GM18517 (cell line): ENCODE measurements around the gene ABHD17C.
A peak's percentile ranks its signal among the peaks of the same experiment; 100 is the strongest.
"Not testable (repeated sequence)": the region's sequence is repeated elsewhere in the genome, so short reads cannot be mapped to it uniquely, and the experiment has no call there.

Source experiments
- ATAC-seq: cut with Tn5 transposase; IDR thresholded peaks from one replicate; pipeline ENCODE4 v1.9.1; 2021; ENCODE audit warnings: mild to moderate bottlenecking, moderate library complexity; ENCODE audit not compliant: unreplicated experiment

The ABHD17C gene

DNA sequence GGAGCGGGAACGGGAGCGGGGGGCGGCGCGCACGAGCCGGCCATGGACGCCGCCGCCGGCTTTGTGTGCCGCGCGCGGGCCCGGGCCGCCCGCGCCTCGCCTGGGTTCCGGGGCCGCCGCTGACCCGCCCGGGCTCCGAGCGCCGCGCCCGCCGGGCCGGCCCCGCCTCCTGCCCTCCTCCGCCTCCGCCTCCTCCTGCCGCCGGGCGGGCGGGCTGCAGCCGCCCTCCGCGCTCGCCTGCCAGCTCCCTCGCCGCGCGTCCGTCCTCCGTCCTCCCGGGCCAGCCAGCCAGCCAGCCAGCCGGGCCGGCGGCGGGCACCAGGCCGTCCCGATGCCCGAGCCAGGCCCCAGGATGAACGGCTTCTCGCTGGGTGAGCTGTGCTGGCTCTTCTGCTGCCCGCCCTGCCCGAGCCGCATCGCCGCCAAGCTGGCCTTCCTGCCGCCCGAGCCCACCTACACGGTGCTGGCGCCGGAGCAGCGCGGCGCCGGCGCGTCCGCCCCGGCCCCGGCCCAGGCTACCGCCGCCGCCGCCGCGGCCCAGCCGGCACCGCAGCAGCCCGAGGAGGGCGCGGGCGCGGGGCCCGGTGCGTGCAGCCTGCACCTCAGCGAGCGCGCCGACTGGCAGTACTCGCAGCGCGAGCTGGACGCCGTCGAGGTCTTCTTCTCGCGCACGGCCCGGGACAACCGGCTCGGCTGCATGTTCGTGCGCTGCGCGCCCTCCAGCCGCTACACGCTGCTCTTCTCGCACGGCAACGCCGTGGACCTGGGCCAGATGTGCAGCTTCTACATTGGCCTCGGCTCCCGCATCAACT is at the start of gene ABHD17C:
Gene ABHD17C (plus strand): TSS at position 212 of the 812 bp plus-strand sequence. CDS start 120 bp downstream, at position 332.
- peak; percentile 56 for ATAC-seq

- ATAC-seq: no peak
Measured at GRCh38 chr15:80645494-80646065, 49.5 kb upstream of the ABHD17C start.

DNA sequence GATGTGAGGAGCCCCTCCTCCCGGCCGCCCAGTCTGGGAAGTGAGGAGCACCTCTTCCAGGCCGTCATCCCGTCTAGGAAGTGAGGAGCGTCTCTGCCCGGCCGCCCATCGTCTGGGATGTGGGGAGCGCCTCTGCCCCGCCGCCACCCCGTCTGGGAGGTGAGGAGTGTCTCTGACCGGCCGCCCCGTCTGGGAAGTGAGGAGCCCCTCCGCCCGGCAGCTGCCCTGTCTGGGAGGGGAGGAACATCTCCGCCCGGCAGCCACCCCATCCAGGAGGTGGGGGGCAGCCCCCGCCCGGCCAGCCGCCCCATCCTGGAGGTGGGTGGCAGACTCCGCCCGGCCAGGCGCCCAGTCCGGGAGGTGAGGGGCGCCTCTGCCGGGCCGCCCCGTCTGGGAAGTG is 47.7 kb upstream of the ABHD17C start:
- not testable (repeated sequence) for ATAC-seq

DNA sequence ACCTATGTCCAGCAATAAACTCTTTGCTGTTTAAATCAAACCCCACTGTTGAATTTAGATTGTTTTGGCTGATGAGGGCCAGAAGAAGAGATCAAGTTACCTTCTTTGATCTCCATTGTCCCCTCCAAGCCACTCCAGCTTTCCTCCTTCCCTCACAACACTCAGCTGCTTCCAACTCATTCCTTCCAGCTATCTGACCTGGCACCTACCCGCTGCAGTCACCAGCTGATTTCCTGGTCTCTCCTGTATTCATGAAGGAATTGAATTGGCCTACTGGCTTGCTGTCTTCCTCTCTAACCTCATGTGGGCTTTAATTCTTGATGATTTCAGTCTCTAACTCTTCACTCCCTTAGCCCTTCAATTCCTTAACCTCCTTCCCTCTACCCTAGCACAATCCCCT is 40.8 kb upstream of the ABHD17C start:
- ATAC-seq: no peak

DNA sequence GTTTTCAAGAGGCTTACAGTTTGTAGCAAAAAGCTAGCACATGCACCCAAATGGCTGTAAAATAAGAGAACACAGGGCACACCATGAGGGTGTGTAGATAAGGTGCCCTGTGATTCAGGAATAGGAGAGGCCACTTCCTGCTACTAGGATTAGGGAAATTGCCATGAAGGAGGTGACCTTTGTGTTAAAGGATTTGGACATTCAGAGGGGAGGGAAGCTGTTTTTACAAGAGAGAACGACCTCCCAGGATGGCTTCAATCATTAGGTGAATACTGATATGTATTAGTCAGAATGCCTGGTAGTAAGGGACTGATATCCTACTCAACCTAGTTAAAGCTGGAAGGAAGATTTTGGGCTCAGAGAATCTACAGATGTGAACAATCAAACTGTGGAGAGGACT is 35.7 kb upstream of the ABHD17C start:
- no peak for ATAC-seq

GRCh38 chr15:80660119-80660518 is 35.0 kb upstream of the ABHD17C start:
- no peak for ATAC-seq

- no peak for ATAC-seq
Measured at GRCh38 chr15:80662129-80662528, 33.0 kb upstream of the ABHD17C start.

DNA sequence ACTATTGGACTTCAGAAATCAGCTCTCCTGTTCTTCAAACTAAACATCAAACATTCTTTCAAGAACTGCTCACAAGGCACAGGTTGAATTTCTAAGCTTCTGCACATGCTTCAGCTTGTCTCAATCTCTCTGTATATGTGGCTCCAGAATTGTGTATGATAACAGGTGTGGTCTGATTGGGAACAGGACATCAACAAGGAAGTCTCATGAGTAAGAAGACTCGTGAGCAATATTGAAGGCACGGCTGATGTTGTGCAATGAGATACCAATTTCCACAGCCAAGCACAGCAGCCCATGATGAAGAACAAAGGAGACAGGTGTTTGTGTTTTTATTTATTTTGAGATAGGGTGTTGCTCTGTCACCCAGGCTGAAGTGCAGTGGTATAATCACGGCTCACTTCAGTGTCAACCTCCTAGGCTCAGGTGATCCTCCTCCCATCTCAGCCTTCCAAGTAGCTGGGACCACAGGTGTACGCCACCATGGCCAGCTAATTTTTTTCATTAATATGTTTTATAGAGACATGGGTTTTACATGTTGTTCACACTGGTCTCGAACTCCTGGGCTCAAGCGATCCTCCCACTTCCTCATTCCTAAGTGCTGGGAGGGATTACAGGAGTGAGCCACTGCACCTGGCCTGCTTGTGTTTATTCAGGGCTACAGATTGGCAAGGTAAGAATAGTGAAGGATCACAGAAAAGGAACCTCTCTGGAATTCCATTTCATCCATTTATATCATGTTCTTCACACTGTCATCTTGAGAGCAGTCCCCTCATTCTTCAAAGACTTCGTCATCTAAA is 32.2 kb upstream of the ABHD17C start:
- no peak for ATAC-seq

- ATAC-seq: no peak
Measured at GRCh38 chr15:80665151-80665550, 30.0 kb upstream of the ABHD17C start.

DNA sequence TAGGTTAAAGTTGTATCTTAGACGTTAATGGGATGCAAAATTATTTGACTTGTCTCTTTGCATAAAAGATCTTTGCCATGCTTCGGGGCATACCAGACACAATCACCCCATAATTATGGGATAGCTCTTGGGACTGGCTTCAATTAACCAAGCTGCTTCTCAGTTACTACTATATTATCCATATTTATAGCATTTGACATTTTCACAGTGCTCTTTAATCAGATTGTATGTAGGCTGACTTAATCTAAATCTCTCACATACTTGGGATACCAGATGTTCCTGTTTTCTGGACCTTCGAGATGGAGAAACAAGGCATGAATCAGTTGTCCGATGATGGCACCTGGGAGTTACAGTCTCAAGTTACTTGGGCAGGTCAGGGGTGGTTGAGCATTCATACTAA is 27.2 kb upstream of the ABHD17C start:
- no peak for ATAC-seq

DNA sequence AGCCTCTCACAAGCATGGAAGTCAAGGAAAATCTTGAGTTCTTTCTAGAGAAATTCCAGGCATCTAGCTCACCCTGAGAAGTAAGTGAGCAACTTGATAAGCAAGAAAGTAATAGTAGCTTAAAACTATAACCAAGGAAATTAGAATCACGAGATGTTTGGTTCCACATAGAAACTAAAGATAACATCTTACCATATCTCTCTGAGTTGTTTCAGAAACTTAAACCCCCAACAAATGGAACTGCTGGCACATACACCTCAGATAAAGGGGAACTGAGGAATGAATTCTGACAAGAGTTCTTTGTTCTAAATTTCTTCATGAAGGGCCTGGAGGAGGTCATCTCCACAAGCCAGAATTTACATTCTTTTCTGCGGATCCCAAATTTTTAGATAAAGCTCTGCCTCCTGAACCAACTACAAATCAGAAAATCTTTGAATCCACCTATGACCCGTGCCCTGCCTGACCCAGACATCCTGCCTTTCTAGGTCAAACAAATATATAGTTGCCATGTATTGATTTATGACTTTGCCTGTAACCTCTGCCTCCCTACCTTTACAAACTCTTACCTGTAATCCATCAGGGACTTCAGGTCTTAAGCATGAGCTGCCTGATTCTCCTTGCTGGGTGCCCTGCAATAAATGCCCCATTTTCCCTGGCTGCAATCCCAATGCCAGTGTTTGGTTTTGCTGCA is 26.4 kb upstream of the ABHD17C start:
- no peak for ATAC-seq

GRCh38 chr15:80669663-80670273 is 25.3 kb upstream of the ABHD17C start:
- ATAC-seq: no peak

- no peak for ATAC-seq
Measured at GRCh38 chr15:80673561-80674244, 21.4 kb upstream of the ABHD17C start.

DNA sequence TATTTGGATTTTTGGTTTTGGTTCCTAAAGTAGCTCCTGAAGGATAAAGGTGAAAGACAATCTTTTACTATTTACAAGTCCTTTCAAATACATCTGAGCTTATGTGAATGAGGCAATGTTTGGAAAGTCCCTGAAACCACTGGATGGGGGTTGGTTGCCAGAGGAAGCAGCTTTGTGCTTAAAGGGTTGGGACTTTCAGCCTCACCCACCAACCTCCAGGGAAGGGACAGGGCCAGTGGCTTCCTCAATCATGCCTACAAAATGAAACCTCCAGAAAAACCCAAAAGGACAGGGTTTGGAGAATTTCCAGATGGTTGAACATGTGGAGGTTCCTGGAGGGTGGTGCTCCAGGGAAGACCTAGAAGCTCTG is 20.9 kb upstream of the ABHD17C start:
- ATAC-seq: no peak

DNA sequence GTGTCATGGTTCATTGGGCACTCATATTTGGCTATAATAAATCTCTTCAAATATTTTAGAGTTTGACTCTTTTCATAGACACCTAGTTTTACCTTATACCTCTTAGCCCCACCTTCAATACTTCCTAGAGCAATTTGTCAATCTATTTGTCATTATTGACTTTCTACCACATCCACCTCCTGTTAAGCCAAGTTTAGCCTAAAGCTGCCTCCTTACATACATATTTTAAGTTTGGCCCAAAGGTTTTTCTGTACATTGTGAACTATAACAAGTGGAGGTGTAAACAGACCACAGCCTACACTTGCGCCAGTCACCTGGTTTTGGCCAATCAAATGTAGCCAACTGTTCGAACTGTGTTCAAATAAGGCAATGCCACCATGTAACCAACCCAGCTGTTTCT is 18.1 kb upstream of the ABHD17C start:
- no peak for ATAC-seq

DNA sequence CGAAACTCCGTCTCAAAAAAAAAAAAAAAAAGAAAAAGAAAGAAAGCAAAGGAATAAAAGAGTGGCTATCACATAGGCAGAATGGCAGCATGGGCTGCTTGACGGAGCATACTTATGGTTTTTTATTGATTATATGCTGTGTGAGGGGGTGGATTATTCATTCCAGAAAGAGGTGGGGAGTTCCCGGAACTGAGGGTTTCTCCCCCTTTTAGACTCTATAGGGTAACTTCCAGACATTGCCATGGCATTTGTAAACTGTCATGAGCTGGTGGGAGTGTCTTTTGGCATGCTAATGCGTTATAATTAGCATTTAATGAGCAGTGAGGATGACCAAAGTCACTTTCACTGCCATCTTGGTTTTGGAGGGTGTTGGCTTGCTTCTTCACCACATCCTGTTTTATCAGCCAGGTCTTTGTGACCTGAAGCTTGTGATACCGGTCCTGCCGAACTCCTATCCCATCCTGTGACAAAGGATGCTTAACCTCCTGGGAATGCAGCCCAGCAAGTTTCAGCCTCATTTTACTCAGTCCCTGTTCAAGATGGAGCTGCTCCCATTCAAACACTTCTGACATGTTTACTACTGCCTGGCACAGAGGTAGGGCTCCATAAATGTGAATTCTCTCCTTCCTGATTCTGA is 15.8 kb upstream of the ABHD17C start:
- no peak for ATAC-seq

- no peak for ATAC-seq
Measured at GRCh38 chr15:80679804-80680175, 15.3 kb upstream of the ABHD17C start.

DNA sequence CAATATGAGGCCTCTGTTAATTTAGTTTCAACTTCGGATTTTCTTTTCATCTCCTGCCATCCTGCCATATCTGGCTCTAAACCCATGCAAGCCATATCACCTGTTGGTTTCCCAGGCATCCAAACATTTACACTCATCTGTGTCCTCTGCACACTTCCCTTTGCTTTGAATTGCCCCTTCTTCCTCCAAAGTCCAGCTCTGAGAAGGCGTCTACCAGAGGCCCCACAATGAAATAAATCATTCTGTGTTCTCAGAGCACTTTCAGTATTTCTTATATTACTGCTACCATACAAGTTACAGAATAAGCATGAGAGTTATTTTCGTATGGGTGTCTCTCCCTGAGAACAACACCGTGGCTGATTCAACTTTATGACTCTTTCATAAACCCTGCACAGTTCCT is 12.9 kb upstream of the ABHD17C start:
- no peak for ATAC-seq

DNA sequence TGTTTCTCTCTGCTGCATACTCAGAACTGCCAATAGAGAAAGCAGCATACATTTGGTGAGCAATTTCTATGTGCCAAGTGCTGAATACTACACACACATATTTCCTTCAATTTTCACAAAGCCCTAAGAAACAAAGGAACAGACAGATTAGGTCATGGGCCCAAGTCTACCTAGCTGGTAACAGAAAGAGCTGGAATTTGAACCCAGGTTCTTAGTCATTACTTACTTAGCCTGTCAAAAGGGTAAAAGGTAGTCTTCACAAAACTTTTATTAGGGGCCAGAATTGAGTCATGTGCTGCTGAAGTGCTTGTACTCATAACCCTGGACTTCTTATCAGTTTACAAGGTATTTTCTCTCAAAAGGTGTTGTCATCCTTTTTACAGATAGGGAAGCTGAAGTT is 10.4 kb upstream of the ABHD17C start:
- no peak for ATAC-seq

DNA sequence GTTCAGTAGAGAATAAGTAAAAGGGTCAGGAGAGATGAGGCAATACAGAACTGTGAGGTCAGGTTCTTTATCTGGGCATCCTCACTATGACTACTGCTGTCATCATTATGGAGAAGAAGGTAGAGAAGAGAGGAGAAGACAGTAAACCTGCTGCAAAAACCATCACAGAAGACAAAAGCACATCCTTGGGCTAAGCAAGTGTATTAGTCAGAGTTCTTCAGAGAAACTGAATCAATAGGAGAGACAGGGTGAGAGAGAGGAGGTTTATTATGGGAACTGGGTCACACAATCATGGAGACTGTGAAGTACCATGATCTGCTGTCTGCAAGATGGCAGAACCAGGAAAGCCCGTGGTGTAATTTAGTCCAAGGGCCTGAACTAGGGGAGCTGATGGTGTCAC is 9.5 kb upstream of the ABHD17C start:
- no peak for ATAC-seq
